T-helper 22 cell (primary cell): Measurements from ENCODE around the gene FBXO10.
"Not testable (repeated sequence)": the region's sequence is repeated elsewhere in the genome, so short reads cannot be mapped to it uniquely, and the experiment has no call there.

Experiments
- DNase-seq: peaks from one replicate; pipeline ENCODE4 v3.0.0-alpha.2; 2020; ENCODE audit warnings: low read depth

Gene FBXO10

GRCh38 chr9:37551468-37551867 lies 24.7 kb downstream of the FBXO10 start:
- DNase-seq, result no peak

GRCh38 chr9:37550781-37551180 lies 25.4 kb downstream of the FBXO10 start:
- no peak for DNase-seq

GRCh38 chr9:37549527-37549926 lies 26.7 kb downstream of the FBXO10 start:
- DNase-seq, result no peak

GRCh38 chr9:37547328-37547878 lies 28.8 kb downstream of the FBXO10 start:
- DNase-seq, result no peak

GRCh38 chr9:37543468-37543867 lies 32.7 kb downstream of the FBXO10 start:
- DNase-seq, result no peak

GRCh38 chr9:37542895-37543294 lies 33.3 kb downstream of the FBXO10 start:
- DNase-seq, result no peak

GRCh38 chr9:37542488-37542887 lies 33.7 kb downstream of the FBXO10 start:
- no peak for DNase-seq

- no peak for DNase-seq
Observed at GRCh38 chr9:37541465-37541864, 34.7 kb downstream of the FBXO10 start.

GRCh38 chr9:37540634-37541033 lies 35.5 kb downstream of the FBXO10 start:
- DNase-seq, result no peak

- no peak for DNase-seq
Observed at GRCh38 chr9:37539634-37540033, 36.5 kb downstream of the FBXO10 start.

- DNase-seq, result no peak
Observed at GRCh38 chr9:37538099-37538498, 38.1 kb downstream of the FBXO10 start.

- no peak for DNase-seq
Observed at GRCh38 chr9:37534901-37535300, 41.3 kb downstream of the FBXO10 start.

GRCh38 chr9:37534412-37534811 lies 41.8 kb downstream of the FBXO10 start:
- DNase-seq, result no peak

- DNase-seq, result peak; percentile 33
Observed at GRCh38 chr9:37531699-37532098, 44.5 kb downstream of the FBXO10 start.

GRCh38 chr9:37528652-37529471 lies 47.3 kb downstream of the FBXO10 start:
- peak; percentile 61 for DNase-seq

- DNase-seq, result no peak
Observed at GRCh38 chr9:37523916-37524315, 52.3 kb downstream of the FBXO10 start.

- DNase-seq, result no peak
Observed at GRCh38 chr9:37522971-37523370, 53.2 kb downstream of the FBXO10 start.

GRCh38 chr9:37521111-37521510 lies 55.1 kb downstream of the FBXO10 start:
- no peak for DNase-seq

- DNase-seq, result no peak
Observed at GRCh38 chr9:37520641-37521040, 55.5 kb downstream of the FBXO10 start.

GRCh38 chr9:37517923-37518322 lies 58.3 kb downstream of the FBXO10 start:
- DNase-seq, result no peak

- no peak for DNase-seq
Observed at GRCh38 chr9:37515620-37516258, 60.4 kb downstream of the FBXO10 start.

GRCh38 chr9:37514999-37515398 lies 61.2 kb downstream of the FBXO10 start:
- no peak for DNase-seq

GRCh38 chr9:37514415-37514814 lies 61.8 kb downstream of the FBXO10 start:
- not testable (repeated sequence) for DNase-seq
